K562 (cell line): ENCODE data around the gene GRXCR2. TPM values are rescaled to one million over a fixed set of nuclear protein-coding genes. Genes with fewer than 3 reads are reported as not detected.
A peak's percentile ranks its signal among the peaks of the same experiment; 100 is the strongest.

Source experiments
- ATAC-seq: fragments of 200-7000 bp; cut with Tn5 transposase; 3 replicates; pipeline ENCODE4 v1.9.1; 2020; ENCODE audit warnings: moderate library complexity
- BruUV-seq: library from RNA; stranded (reverse); fragments of 400-500 nt; replicated peaks from 2 replicates; lab custom pipeline; 2021; lab: Mats Ljungman, UMichigan
- CTCF ChIA-PET: fragments of 300-600 bp; formaldehyde crosslinking; extraction: SDS; loops from one replicate; lab custom pipeline; 2021; ENCODE audit warnings: low intra/inter-chr PET ratio; lab: Yijun Ruan, JAX
- POLR2A ChIA-PET: fragments of 300-600, 350-650 bp; sonication (Branson Sonifier 250); formaldehyde crosslinking; extraction: SDS; loops from one replicate; lab custom pipeline; 2021; ENCODE audit warnings: antibody characterized with exemption, inconsistent platforms; lab: Yijun Ruan, JAX
- DNase-seq, 4 experiments: peaks; one replicate each; pipeline versions ENCODE4 v3.0.0 to v3.0.0-alpha.2; 2011 to 2018; ENCODE audit warnings: low spot score in 3 of 4, mixed read lengths in 3 of 4; ENCODE audit errors: extremely low read depth in 1 of 4
- FAIRE-seq: peaks from 2 replicates; lab custom pipeline; 2011; peaks lifted over from hg19 to GRCh38; lab: Jason Lieb, UNC
- H2AFZ ChIP-seq: 2 replicates; pipeline ENCODE4 v1.6.0; 2011; ENCODE audit warnings: low read depth, low read length, control low read depth, inconsistent platforms
- H3K27ac ChIP-seq: fragments of 200-600 bp; 3 replicates; pipeline ENCODE4 v1.8.0; 2011; ENCODE audit warnings: low read depth, mild to moderate bottlenecking, control low read depth, inconsistent platforms, low read length, moderate library complexity, mixed read lengths; ENCODE audit errors: extremely low read depth
- H3K27me3 ChIP-seq, 2 experiments: fragments of 300-600 bp in 1 of 2; 2 replicates in 1 of 2; 3 replicates in 1 of 2; pipeline versions ENCODE4 v1.6.0 to v1.8.0; 2011; ENCODE audit warnings: inconsistent platforms in 2 of 2, low read length in 2 of 2, mild to moderate bottlenecking in 1 of 2, mixed read lengths in 1 of 2, moderate library complexity in 1 of 2; ENCODE audit not compliant: control insufficient read depth in 2 of 2, insufficient read depth in 2 of 2
- H3K36me3 ChIP-seq: fragments of 300-600 bp; 3 replicates; pipeline ENCODE4 v1.8.0; 2011; ENCODE audit warnings: mild to moderate bottlenecking, low read length, inconsistent platforms; ENCODE audit not compliant: control insufficient read depth, insufficient read depth
- H3K4me1 ChIP-seq, 2 experiments: fragments of 200-600 bp in 1 of 2; replicated peaks in 1 of 2; 2 replicates in 1 of 2; 3 replicates in 1 of 2; pipeline versions ENCODE4 v1.5.1 to v1.8.0; 2011; ENCODE audit warnings: inconsistent platforms in 2 of 2, low read length in 2 of 2, mild to moderate bottlenecking in 1 of 2, mixed read lengths in 1 of 2, moderate library complexity in 1 of 2; ENCODE audit not compliant: control insufficient read depth in 2 of 2, insufficient read depth in 2 of 2
- H3K4me2 ChIP-seq: 2 replicates; pipeline ENCODE4 v1.6.1; 2011; ENCODE audit warnings: low read length, control low read depth, inconsistent platforms, mixed read lengths; ENCODE audit not compliant: insufficient read depth
- H3K4me3 ChIP-seq: fragments of 200-600 bp; sonication (generic), shearing (Covaris generic); 2 replicates; pipeline ENCODE4 v1.5.1; 2016; ENCODE audit warnings: control low read depth, inconsistent platforms
- H3K79me2 ChIP-seq: fragments of 200-600 bp; 3 replicates; pipeline ENCODE4 v1.8.0; 2011; ENCODE audit warnings: low read length, inconsistent platforms; ENCODE audit not compliant: control insufficient read depth, insufficient read depth
- H3K9ac ChIP-seq, 2 experiments: 2 replicates each; pipeline versions ENCODE4 v1.6.0 to v1.6.1; 2011; ENCODE audit warnings: low read depth in 2 of 2, low read length in 2 of 2, control low read depth in 1 of 2, inconsistent platforms in 1 of 2, mild to moderate bottlenecking in 1 of 2, mixed read lengths in 1 of 2; ENCODE audit not compliant: insufficient read depth in 1 of 2
- H3K9me1 ChIP-seq: one replicate; pipeline ENCODE4 v1.6.0; 2011; ENCODE audit warnings: inconsistent platforms, mild to moderate bottlenecking, low read length, moderate library complexity; ENCODE audit not compliant: control insufficient read depth, insufficient read depth
- H3K9me3 ChIP-seq: replicated peaks from 2 replicates; pipeline ENCODE4 v1.5.1; 2011; ENCODE audit warnings: low read depth, low read length, inconsistent platforms; ENCODE audit not compliant: control insufficient read depth, insufficient read depth
- H4K20me1 ChIP-seq: replicated peaks from 2 replicates; pipeline ENCODE4 v1.6.1; 2011; ENCODE audit warnings: low read length, inconsistent platforms, mixed read lengths; ENCODE audit not compliant: control insufficient read depth, insufficient read depth
- CUX1 ChIP-seq: fragments of 200-800 bp; sonication (Bioruptor generic); IDR thresholded peaks from 2 replicates; pipeline ENCODE4 v1.6.1; 2016; ENCODE audit warnings: missing genetic modification characterization, missing compliant biosample characterization
- CXXC5 ChIP-seq: fragments of 250-450 bp; sonication (Bioruptor Pico); IDR thresholded peaks from 2 replicates; pipeline ENCODE4 v1.8.0; 2022; ENCODE audit warnings: inconsistent platforms, mild to moderate bottlenecking, moderate library complexity
- GTF3C2 ChIP-seq: IDR thresholded peaks from 3 replicates; pipeline ENCODE4 v1.6.1; 2011; ENCODE audit warnings: borderline replicate concordance, mild to moderate bottlenecking, moderate library complexity; ENCODE audit not compliant: insufficient read length; ENCODE audit errors: extremely low read depth
- HDGF ChIP-seq: fragments of 450-650 bp; IDR thresholded peaks from 2 replicates; pipeline ENCODE4 v1.6.1; 2016
- MLX ChIP-seq, 2 experiments: fragments of 450-650 bp in 1 of 2; sonication (generic) in 1 of 2; formaldehyde crosslinking; conservative IDR thresholded peaks; 2 replicates each; pipeline versions ENCODE4 v1.4.0 to v1.8.1; 2020 to 2022; ENCODE audit warnings: mild to moderate bottlenecking in 1 of 2, missing genetic modification reagents in 1 of 2
- SLC30A9 ChIP-seq: fragments of 250-450 bp; sonication (Bioruptor Pico); IDR thresholded peaks from 2 replicates; pipeline ENCODE4 v1.8.0; 2022; ENCODE audit warnings: mild to moderate bottlenecking, moderate library complexity
- ZHX1 ChIP-seq: fragments of 150-350 bp; conservative IDR thresholded peaks from 2 replicates; pipeline ENCODE4 v1.6.1; 2014; ENCODE audit warnings: low read length
- WGBS: fragments of 100-300 bp; shearing (Covaris generic); methylation state at CpG from one replicate; pipeline ENCODE4 v1.1.6; 2016; ENCODE audit warnings: low coverage, mixed read lengths; ENCODE audit not compliant: insufficient coverage; ENCODE audit errors: missing lambda C conversion rate; 5-methylcytosine and 5-hydroxymethylcytosine counted together
- in situ Hi-C: fragments of 300-500 bp; cut with MboI; formaldehyde crosslinking; loops from 4 replicates; pipeline ENCODE4 v1.15.0; 2018; ENCODE audit warnings: inconsistent platforms, mixed read lengths
- intact Hi-C: fragments of 100-400 bp; cut with micrococcal nuclease; formaldehyde crosslinking; loops from 2 replicates; pipeline ENCODE4 v1.14.2; 2022
- polyA plus RNA-seq, 8 experiments: library from polyadenylated mRNA; depleted of rRNA in 4 of 8; stranded (reverse) in 5 of 8; unstranded in 3 of 8; fragments of >200 nt; fragmentation: Nextera tagmentation in 2 of 8; fragmentation: Illumina TruSeq in 1 of 8; extraction: Ambion mirVana in 2 of 8; extraction: Trizol in 1 of 8; gene quantifications; 2 replicates each; pipeline versions ENCODE4 v1.2.1 to v1.2.3, GENCODE V29; 2011 to 2014; ENCODE audit warnings: inconsistent platforms in 1 of 8, missing spikeins in 1 of 8
- total RNA-seq, 7 experiments: library from RNA; depleted of rRNA in 6 of 7; stranded (reverse); fragments of >200 nt in 6 of 7; fragmentation: Illumina TruSeq in 2 of 7; extraction: Trizol in 2 of 7; gene quantifications; 2 replicates each; pipeline versions ENCODE4 v1.2.1 to v1.2.3, GENCODE V29; 2011 to 2021; ENCODE audit warnings: low replicate concordance in 1 of 7

The GRXCR2 gene
- total and polyA plus RNA-seq, 9 of the 15 experiments (the other 6 are each of a cell fraction or from before 2014, with no cell fraction given), result not detected

GRCh38 chr5:145889611-145890010 is 16.8 kb upstream of the GRXCR2 start (continued):
- TF ChIP-seq SLC30A9, result no peak
- no peak for TF ChIP-seq GTF3C2
- TF ChIP-seq MLX (CRISPR knock-in tag; conservative IDR thresholded peaks at IDR 0.05), result no peak

GRCh38 chr5:145887976-145888574 is 15.3 kb upstream of the GRXCR2 start:
- POLR2A ChIA-PET, result no interaction called here
- no peak for TF ChIP-seq HDGF
- no peak for TF ChIP-seq CUX1 (CRISPR knock-in tag)
- TF ChIP-seq ZHX1, result no peak
- no peak for TF ChIP-seq CXXC5 (CRISPR knock-in tag)

More at GRCh38 chr5:145887976-145888574, 15.3 kb upstream of the GRXCR2 start:
- no peaks in the 10 kb centered on the region for H3K9me1 ChIP-seq
- FAIRE-seq (peak; percentile 92), DNase-seq (peak; percentile 46 to 74 (median 58)), ATAC-seq (peak; percentile 97)
- in situ Hi-C loops (loop anchor here (5.0 to 10.0 kb wide), 2 partner anchors 56 to 203 kb away; no protein-coding TSS in a partner anchor), intact Hi-C loops (loop anchor here (1.0 to 2.0 kb wide), 6 partner anchors 53 to 1683 kb away; partner anchors contain the start of gene PRELID2)
- no peak overlapping the region for H3K4me3 ChIP-seq
- H2AFZ ChIP-seq, result no peak overlapping the region
- H3K27me3 ChIP-seq, result no peaks in the 10 kb centered on the region
- BruUV-seq, result no TSS peak
- H3K9me3 ChIP-seq, result no peaks in the 10 kb centered on the region; the same call in 1 of the 2 replicates
- no peaks in the 10 kb centered on the region for H4K20me1 ChIP-seq
- no peak overlapping the region for H3K27ac ChIP-seq
- no peak overlapping the region for H3K4me2 ChIP-seq
- H3K36me3 ChIP-seq, result no peaks in the 10 kb centered on the region
- H3K4me1 ChIP-seq, result no peaks in the 10 kb centered on the region
- H3K9ac ChIP-seq, result no peak overlapping the region
- H3K79me2 ChIP-seq, result no peaks in the 10 kb centered on the region
- CTCF ChIA-PET, result interaction anchor here (1.6 to 2.0 kb wide), 2 partner anchors 62 to 191 kb away, joined by 6 to 10 read pairs; no protein-coding TSS in a partner anchor
- WGBS, result 58% methylated on average over 5 of the region's 5 CpGs
